Heart right ventricle (tissue), 16 donors: Measurements from ENCODE around the gene CSNK1A1. TPM values are rescaled to one million over a fixed set of nuclear protein-coding genes. Genes with fewer than 3 reads are reported as not detected.
A peak's percentile ranks its signal among the peaks of the same experiment; 100 is the strongest.
"Not testable (repeated sequence)": the region's sequence is repeated elsewhere in the genome, so short reads cannot be mapped to it uniquely, and the experiment has no call there.

Source experiments
- ATAC-seq, 8 donors: fragments of 200-7000 bp; cut with Tn5 transposase; one replicate each; pipeline ENCODE4 v1.9.1; 2020; ENCODE audit warnings: mild to moderate bottlenecking in 8 of 8, moderate library complexity in 8 of 8, moderate number of reproducible peaks in 1 of 8
- DNase-seq, 2 donors: peaks; one replicate each; pipeline ENCODE4 v3.0.0-alpha.2; 2020
- H3K27ac ChIP-seq, 10 donors: fragments of 200-600 bp; sonication (generic) in 2 of 10; one replicate each; pipeline versions ENCODE4 v1.5.0 to v1.8.0; 2020 to 2022; ENCODE audit warnings: mild to moderate bottlenecking in 3 of 10
- H3K27me3 ChIP-seq, 7 donors: fragments of 200-600 bp; one replicate each; pipeline ENCODE4 v1.8.0; 2021 to 2022; ENCODE audit warnings: mild to moderate bottlenecking in 2 of 7
- H3K36me3 ChIP-seq, 9 donors: fragments of 200-600 bp; sonication (generic) in 1 of 9; one replicate each; pipeline versions ENCODE4 v1.5.0 to v1.8.0; 2020 to 2022; ENCODE audit warnings: mild to moderate bottlenecking in 2 of 9
- H3K4me1 ChIP-seq, 9 donors: fragments of 200-600 bp; sonication (generic) in 1 of 9; one replicate each; pipeline versions ENCODE4 v1.5.0 to v1.8.0; 2020 to 2022; ENCODE audit warnings: mild to moderate bottlenecking in 4 of 9
- H3K4me3 ChIP-seq, 10 donors: fragments of 200-600 bp; sonication (generic) in 2 of 10; one replicate each; pipeline versions ENCODE4 v1.5.0 to v1.8.0; 2020 to 2022; ENCODE audit warnings: mild to moderate bottlenecking in 7 of 10, moderate library complexity in 2 of 10
- H3K9me3 ChIP-seq, 11 donors: fragments of 200-600 bp in 10 of 11; sonication (generic) in 2 of 11; one replicate each; pipeline versions ENCODE4 v1.5.0 to v1.8.0; 2013 to 2022; ENCODE audit warnings: mild to moderate bottlenecking in 2 of 11, control low read depth in 1 of 11, moderate library complexity in 1 of 11
- CTCF ChIP-seq, 9 donors: fragments of 200-600 bp; sonication (generic) in 2 of 9; IDR thresholded peaks; one replicate each; pipeline versions ENCODE4 v1.5.0 to v1.8.0; 2021 to 2022; ENCODE audit warnings: antibody characterized with exemption in 9 of 9, mild to moderate bottlenecking in 5 of 9, moderate library complexity in 1 of 9
- WGBS, 2 donors: extraction: QIAGEN DNeasy Blood & Tissue Kit; methylation state at CpG; one replicate each; pipeline ENCODE4 v1.1.7; 2013; ENCODE audit warnings: inconsistent platforms in 1 of 2; 5-methylcytosine and 5-hydroxymethylcytosine counted together
- intact Hi-C, 10 donors: fragments of 100-400 bp; cut with DNase I; formaldehyde crosslinking; loops; one replicate each; pipeline versions ENCODE4 v1.11.1 to v1.14.2; 2022
- polyA plus RNA-seq, 2 donors: library from polyadenylated mRNA; stranded (reverse); fragments of 200-250 nt; gene quantifications; one replicate each; pipeline ENCODE4 v1.2.3, GENCODE V29; 2013
- total RNA-seq, 10 donors: library from RNA; stranded (reverse); fragmentation: NEBNext Ultra II Directional in 3 of 10; extraction: Animal tissue kit (Norgen Biotek cat#: 25700) in 3 of 10; gene quantifications; one replicate each; pipeline versions ENCODE4 v1.2.1 to v1.2.4, GENCODE V29; 2021 to 2023
- donor health status: Arrhythmogenic right ventricular cardiomyopathy.
- donor health status: ischemic (EF 13 %, LVEDD 7.1; RV severe dilation, severe dysfunction).
- donor health status: healthy with polysubstance abuse.
- donor health status: DM: no; HTN: yes; CAD: no.
- donor health status: DM: no; HTN: no; CAD: no.
- donor health status: ischemic (EF 25% LVEDD 6.9; RV normal size, moderate dysfunction).
- donor health status: ischemic (EF 25% LVEDD 5.7; RV mildly dilated, moderate dysfunction).
- donor health status: healthy.
- donor health status: DM: yes; HTN: yes; CAD: no.
- donor health status: Ischemic cardiomyopathy.
- donor health status: ischemic (EF 35%, LVEDD 5.7; RV mildly dilated, moderate dysfunction).
- donor health status: nonischemic (EF 11% LVEDD 7.7; RV severe dilation, severe dysfunction).
- donor health status: DM: yes; HTN: yes; CAD: no.
- donor health status: PGD.
- donor health status: ischemic (EF 29% LVEDD 5.4; RV normal size, mild dysfunction).
- donor health status: nonischemic (EF 23%, LVEDD 6.1; RV moderate dilation, normal function).

CSNK1A1 gene
- total and polyA plus RNA-seq, 12 donors = 47.9 to 363 (median 212) TPM

DNA sequence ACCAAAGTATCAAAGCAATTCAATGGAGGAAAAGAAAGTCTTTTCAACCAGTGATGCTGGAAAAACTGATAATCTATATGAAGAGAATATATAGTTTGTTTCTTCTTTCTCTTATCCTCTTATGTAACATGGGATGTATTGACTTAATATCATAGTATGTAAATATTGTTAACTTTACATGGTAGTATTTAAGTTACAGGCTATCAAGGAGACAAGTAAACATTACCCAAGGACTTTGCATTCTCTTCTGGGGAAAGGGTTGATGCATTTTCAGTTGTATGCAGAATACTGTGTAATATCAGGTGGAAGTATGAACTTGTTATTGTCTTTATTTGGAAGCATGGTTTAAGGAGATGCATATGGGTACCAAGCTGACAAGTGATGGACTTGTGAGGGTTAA lies 20.9 kb upstream of the CSNK1A1 start:
- Histone ChIP-seq H3K9me3 (no peaks in the 10 kb centered on the region), H3K36me3 (no peaks in the 10 kb centered on the region), H3K4me3 (no peak overlapping the region), H3K4me1 (peaks cover 0 to 14% (median 6%) of the 10 kb centered on the region in 9 donors), H3K27ac (peak overlapping the region in 1 of 10 donors; percentile 36), H3K27me3 (no peaks in the 10 kb centered on the region)
- DNase-seq (no peak), ATAC-seq (no peak)
- no peak for TF ChIP-seq CTCF (IDR thresholded peaks at IDR 0.05)
- intact Hi-C loops = loop anchor here in 1 of 10 donors (1.0 to 10.0 kb wide), 2 partner anchors 37 to 437 kb away; no protein-coding TSS in a partner anchor

DNA sequence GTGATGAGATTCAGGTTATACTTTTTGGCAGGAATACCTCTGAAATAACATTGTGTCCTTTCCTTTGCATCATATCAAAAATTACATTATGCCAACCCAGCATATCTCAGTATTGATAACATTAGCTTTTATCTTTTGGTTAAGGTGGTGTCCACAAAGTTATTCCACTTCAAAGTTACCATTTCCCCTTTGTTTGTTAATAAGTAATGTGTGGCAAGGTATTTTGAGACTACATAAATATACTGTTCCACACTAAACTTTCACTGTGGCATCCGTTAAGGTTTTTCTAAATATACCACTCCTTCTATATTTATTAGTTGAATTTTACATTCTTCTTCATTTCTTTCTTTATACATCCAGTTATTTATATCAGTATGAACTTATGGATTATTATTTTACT lies 16.0 kb upstream of the CSNK1A1 start:
- Histone ChIP-seq H3K27me3 (no peaks in the 10 kb centered on the region), H3K4me3 (no peak overlapping the region), H3K27ac (no peak overlapping the region), H3K9me3 (no peaks in the 10 kb centered on the region), H3K36me3 (no peaks in the 10 kb centered on the region), H3K4me1 (peaks cover 0 to 27% (median 22%) of the 10 kb centered on the region in 9 donors)
- DNase-seq = no peak
- intact Hi-C loops = loop anchor here in 7 of 10 donors (5.0 to 10.0 kb wide), 8 partner anchors 125 to 432 kb away; partner anchors contain the start of genes AFAP1L1 (in 2 of the 7) and IL17B (in 1 of the 7)
- no peak for ATAC-seq
- TF ChIP-seq CTCF (IDR thresholded peaks at IDR 0.05) = no peak
- WGBS, 2 donors = 82 to 87% methylated on average over 1 of the region's 1 CpG

DNA sequence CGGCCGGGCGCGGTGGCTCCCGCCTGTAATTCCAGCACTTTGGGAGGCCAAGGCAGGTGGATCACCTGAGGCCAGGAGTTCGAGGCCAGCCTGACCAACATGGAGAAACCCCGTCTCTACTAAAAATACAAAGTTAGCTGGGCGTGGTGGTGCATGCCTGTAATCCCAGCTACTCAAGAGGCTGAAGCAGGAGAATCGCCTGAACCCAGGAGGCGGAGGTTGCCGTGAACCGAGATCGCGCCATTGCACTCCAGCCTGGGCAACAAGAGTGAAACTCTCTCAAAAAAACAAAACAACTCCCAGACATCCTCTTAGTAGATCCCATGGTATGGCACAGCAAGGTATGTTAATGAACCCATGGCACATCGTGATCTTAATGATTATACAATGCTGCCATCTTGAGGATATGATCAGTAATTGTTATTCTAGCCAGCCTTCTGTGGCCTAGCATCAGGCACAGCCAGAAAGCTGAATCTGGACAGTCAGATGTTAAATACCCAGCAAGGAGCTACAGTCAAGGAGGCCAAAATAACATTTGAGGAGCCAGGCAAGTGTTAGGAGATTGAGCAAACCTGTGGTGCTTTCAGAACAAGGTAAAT lies 13.4 kb upstream of the CSNK1A1 start:
- not testable (repeated sequence) for H3K36me3 ChIP-seq, H3K27me3 ChIP-seq, DNase-seq, H3K9me3 ChIP-seq
- peak; percentile 43 to 80 (median 63) for TF ChIP-seq CTCF (IDR thresholded peaks at IDR 0.05)
- 45 to 49% methylated on average over 15 of the region's 15 CpGs for WGBS, 2 donors
- Histone ChIP-seq H3K27ac (peak overlapping the region in 6 of 10 donors; percentile 19 to 94 (median 62)), H3K4me1 (peaks cover 6 to 46% (median 39%) of the 10 kb centered on the region in 9 donors), H3K4me3 (peak overlapping the region in 3 of 10 donors; percentile 1 to 16 (median 13))
- ATAC-seq = peak; percentile 76 to 84 (median 80)
- intact Hi-C loops = loop anchor here (1.0 to 10.0 kb wide), 12 partner anchors 122 to 430 kb away; partner anchors contain the start of genes AFAP1L1 (in 2 of the 10) and IL17B (in 1 of the 10)

DNA sequence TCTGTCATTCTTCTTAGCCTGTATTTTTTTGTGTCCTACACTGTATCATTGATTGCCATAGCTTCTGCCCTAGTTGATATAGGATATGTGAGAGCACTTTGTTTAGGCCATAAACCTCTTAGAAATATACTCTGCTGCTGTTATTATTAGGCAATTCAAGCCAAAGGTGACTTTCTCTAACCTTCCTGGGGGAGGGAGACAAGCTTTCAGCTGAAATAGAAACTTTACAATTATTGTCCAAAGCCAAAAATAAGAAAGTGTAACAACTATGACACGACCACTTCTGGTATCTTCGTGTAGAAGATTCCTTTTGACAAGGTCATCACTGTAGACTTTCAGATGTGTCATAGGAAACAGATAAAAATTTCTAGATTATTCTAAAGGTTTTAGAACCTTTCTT lies 12.2 kb upstream of the CSNK1A1 start:
- ATAC-seq (no peak), DNase-seq (no peak)
- intact Hi-C loops = loop anchor here in 8 of 10 donors (2.0 to 10.0 kb wide), 7 partner anchors 121 to 429 kb away; partner anchors contain the start of gene AFAP1L1 (in 2 of the 8)
- whole genome bisulfite sequencing, 2 donors = 27 to 33% methylated on average over 2 of the region's 2 CpGs
- H3K27ac ChIP-seq = peak overlapping the region; percentile 14 to 94 (median 84)
- H3K4me1 ChIP-seq = peaks cover 6 to 47% (median 39%) of the 10 kb centered on the region in 9 donors
- H3K9me3 ChIP-seq = no peaks in the 10 kb centered on the region
- H3K27me3 ChIP-seq = no peaks in the 10 kb centered on the region
- no peak overlapping the region for H3K4me3 ChIP-seq
- TF ChIP-seq CTCF (IDR thresholded peaks at IDR 0.05) = no peak
- no peaks in the 10 kb centered on the region for H3K36me3 ChIP-seq
